Mesothelial cell of epicardium (in vitro differentiated cells): ENCODE results near the gene TTLL3. TPM values are rescaled to one million over a fixed set of nuclear protein-coding genes. Genes with fewer than 3 reads are reported as not detected.
"Not testable (repeated sequence)": the region's sequence is repeated elsewhere in the genome, so short reads cannot be mapped to it uniquely, and the experiment has no call there.

Source experiments
- DNase-seq, 2 experiments: peaks; one replicate each; pipeline ENCODE4 v3.0.0; 2021; ENCODE audit warnings: low spot score in 2 of 2; ENCODE audit not compliant: unreplicated experiment in 2 of 2
- H3K27ac Mint-ChIP-seq: 2 replicates; pipeline ENCODE4 v1.8.0; 2021; ENCODE audit warnings: mixed read lengths
- H3K27me3 Mint-ChIP-seq: 2 replicates; pipeline ENCODE4 v1.8.0; 2021; ENCODE audit warnings: low read depth, mixed read lengths
- H3K36me3 Mint-ChIP-seq: 2 replicates; pipeline ENCODE4 v1.8.0; 2021; ENCODE audit warnings: mixed read lengths
- H3K4me1 Mint-ChIP-seq: 2 replicates; pipeline ENCODE4 v1.8.0; 2021; ENCODE audit warnings: mixed read lengths
- H3K4me3 Mint-ChIP-seq: 2 replicates; pipeline ENCODE4 v1.8.0; 2021; ENCODE audit warnings: mild to moderate bottlenecking, moderate library complexity, mixed read lengths
- H3K9me3 Mint-ChIP-seq: 2 replicates; pipeline ENCODE4 v1.8.0; 2021; ENCODE audit warnings: mixed read lengths
- CTCF ChIP-seq: fragments of 200-600 bp; sonication (generic); IDR thresholded peaks from one replicate; pipeline ENCODE4 v1.5.0; 2021; ENCODE audit warnings: antibody characterized with exemption; ENCODE audit not compliant: unreplicated experiment
- total RNA-seq: library from RNA; stranded (reverse); gene quantifications from 3 replicates; pipeline ENCODE4 v1.2.1, GENCODE V29; 2021

TTLL3 gene
- total RNA-seq, 1 donor from 2014 or later: 119 TPM

GRCh38 chr3:9862391-9863057, 52.5 kb downstream of the TTLL3 start:
- H3K9me3 Mint-ChIP-seq: no peaks in the 10 kb centered on the region
- H3K27ac Mint-ChIP-seq: no peak overlapping the region
- no peaks in the 10 kb centered on the region for H3K27me3 Mint-ChIP-seq
- H3K4me1 Mint-ChIP-seq: peaks cover 17% of the 10 kb centered on the region
- no peaks in the 10 kb centered on the region for H3K36me3 Mint-ChIP-seq
- no peak for TF ChIP-seq CTCF
- peak overlapping the region; percentile 47 for H3K4me3 Mint-ChIP-seq
- DNase-seq: peak in 1 of 2 experiments; percentile 48

- H3K27me3 Mint-ChIP-seq: no peaks in the 10 kb centered on the region
- no peak for DNase-seq
- no peak for TF ChIP-seq CTCF
- H3K9me3 Mint-ChIP-seq: no peaks in the 10 kb centered on the region
- H3K4me3 Mint-ChIP-seq: peak overlapping the region; percentile 28
- H3K4me1 Mint-ChIP-seq: peaks cover 17% of the 10 kb centered on the region
- H3K36me3 Mint-ChIP-seq: no peaks in the 10 kb centered on the region
- H3K27ac Mint-ChIP-seq: no peak overlapping the region
Measured at GRCh38 chr3:9863058-9863772, 53.2 kb downstream of the TTLL3 start.

- H3K4me1 Mint-ChIP-seq: peaks cover 17% of the 10 kb centered on the region
- H3K27me3 Mint-ChIP-seq: no peaks in the 10 kb centered on the region
- peak; percentile 47 to 77 for DNase-seq
- no peaks in the 10 kb centered on the region for H3K36me3 Mint-ChIP-seq
- H3K4me3 Mint-ChIP-seq: no peak overlapping the region
- TF ChIP-seq CTCF: no peak
- no peaks in the 10 kb centered on the region for H3K9me3 Mint-ChIP-seq
- peak overlapping the region; percentile 92 for H3K27ac Mint-ChIP-seq
Measured at GRCh38 chr3:9864200-9864927, 54.3 kb downstream of the TTLL3 start.

GRCh38 chr3:9865125-9865637, 55.1 kb downstream of the TTLL3 start:
- H3K4me3 Mint-ChIP-seq, H3K9me3 Mint-ChIP-seq, H3K36me3 Mint-ChIP-seq, H3K27me3 Mint-ChIP-seq, DNase-seq, H3K27ac Mint-ChIP-seq: not testable (repeated sequence)
- H3K4me1 Mint-ChIP-seq: peaks cover 17% of the 10 kb centered on the region

GRCh38 chr3:9866639-9867038, 56.6 kb downstream of the TTLL3 start:
- peak overlapping the region; percentile 18 for H3K27ac Mint-ChIP-seq
- DNase-seq: no peak
- no peaks in the 10 kb centered on the region for H3K36me3 Mint-ChIP-seq
- peaks cover 17% of the 10 kb centered on the region for H3K4me1 Mint-ChIP-seq
- no peak overlapping the region for H3K4me3 Mint-ChIP-seq
- no peaks in the 10 kb centered on the region for H3K27me3 Mint-ChIP-seq
- TF ChIP-seq CTCF: no peak
- no peaks in the 10 kb centered on the region for H3K9me3 Mint-ChIP-seq
